Uterus (tissue), 4 donors: Measurements from ENCODE around the gene B4GAT1. TPM values are rescaled to one million over a fixed set of nuclear protein-coding genes. Genes with fewer than 3 reads are reported as not detected.

ENCODE experiments used
- DNase-seq, 2 donors: peaks; one replicate each; pipeline ENCODE4 v3.0.0-alpha.2; 2019 to 2020
- H3K27ac ChIP-seq, 2 donors: fragments of 200-600 bp; sonication (generic); 1 replicate in 1 of 2; 2 replicates in 1 of 2; pipeline ENCODE4 v1.5.1; 2016 to 2018
- H3K27me3 ChIP-seq, 2 donors: fragments of 200-600 bp; sonication (generic); one replicate each; pipeline ENCODE4 v1.5.1; 2018 to 2019; ENCODE audit warnings: control low read depth in 1 of 2
- H3K36me3 ChIP-seq, 2 donors: fragments of 200-600 bp; sonication (generic); one replicate each; pipeline ENCODE4 v1.5.1; 2019; ENCODE audit warnings: control low read depth in 1 of 2
- H3K4me1 ChIP-seq, 2 donors: fragments of 200-600 bp; sonication (generic); one replicate each; pipeline ENCODE4 v1.5.1; 2018 to 2019; ENCODE audit warnings: control low read depth in 1 of 2
- H3K4me3 ChIP-seq, 2 donors: fragments of 200-600 bp; sonication (generic); 1 replicate in 1 of 2; 2 replicates in 1 of 2; pipeline ENCODE4 v1.5.1; 2018 to 2019; ENCODE audit warnings: mild to moderate bottlenecking in 1 of 2
- H3K9me3 ChIP-seq, 2 donors: fragments of 200-600 bp; sonication (generic); one replicate each; pipeline ENCODE4 v1.5.1; 2019; ENCODE audit warnings: control low read depth in 1 of 2
- CTCF ChIP-seq, 4 experiments: fragments of 200-600 bp in 2 of 4; fragments of 450-650 bp in 2 of 4; sonication (generic) in 2 of 4; IDR thresholded peaks; one replicate each; pipeline ENCODE4 v1.5.1; 2016 to 2019; ENCODE audit warnings: antibody characterized with exemption in 4 of 4, mild to moderate bottlenecking in 2 of 4, moderate library complexity in 1 of 4
- POLR2A ChIP-seq, 2 donors: fragments of 450-650 bp; IDR thresholded peaks; one replicate each; pipeline ENCODE4 v1.6.1; 2016; ENCODE audit warnings: antibody characterized with exemption in 2 of 2, mild to moderate bottlenecking in 1 of 2, moderate library complexity in 1 of 2
- intact Hi-C: fragments of 100-400 bp; cut with DNase I; formaldehyde crosslinking; loops from one replicate; pipeline ENCODE4 v1.15.1; 2023; ENCODE audit warnings: low total_unique reads
- total RNA-seq, 4 donors: library from RNA; depleted of rRNA in 3 of 4; stranded (reverse); fragments of >200 nt in 3 of 4; gene quantifications; one replicate each; pipeline versions ENCODE4 v1.1.0 to v1.2.4, GENCODE V29; 2014 to 2023
- donor health status: DM: yes; HTN: yes; CAD: no.

The B4GAT1 gene
- total RNA-seq, 4 donors from 2014 or later: 13.2 to 44.8 (median 26.2) TPM

DNA sequence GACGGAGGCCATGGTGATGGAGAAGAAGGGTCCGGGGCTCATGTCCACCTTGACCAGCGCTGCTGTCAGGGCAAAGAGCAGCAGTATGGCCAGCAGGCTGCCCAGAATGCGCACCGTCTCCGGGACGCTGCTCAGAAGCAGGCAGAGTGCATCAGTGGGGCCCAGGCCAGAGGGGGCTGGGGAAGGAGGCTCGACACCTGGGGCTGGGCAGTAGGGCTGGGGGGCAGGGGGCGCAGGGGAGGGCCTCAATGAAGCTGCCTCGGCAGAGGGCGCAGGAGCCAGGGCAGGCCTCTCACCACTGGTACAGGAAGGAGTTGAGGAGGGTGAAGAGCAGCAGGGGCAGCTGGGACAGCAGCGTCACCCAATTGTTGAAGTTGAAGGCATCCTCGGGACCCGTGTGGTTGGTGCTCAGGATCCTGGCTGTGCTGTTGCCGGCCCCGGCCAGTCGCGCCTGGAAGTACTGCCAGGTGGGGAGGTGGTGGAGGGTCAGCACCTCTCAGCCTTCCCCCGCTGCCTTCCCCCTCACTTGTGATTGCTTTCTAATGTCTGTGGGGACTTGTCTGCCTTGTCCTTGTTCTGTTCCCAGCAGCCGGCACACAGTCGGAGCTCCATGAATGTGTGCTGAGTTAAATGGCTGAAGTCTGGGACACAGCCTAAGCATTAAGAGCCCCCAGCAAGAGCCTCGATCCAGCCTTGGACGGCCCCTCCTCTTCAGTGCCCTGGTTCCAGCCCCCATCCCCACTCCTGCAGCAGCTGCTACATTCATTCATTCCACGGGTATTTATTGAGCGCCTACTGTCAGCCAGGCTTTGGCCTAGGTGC, 21.9 kb upstream of the B4GAT1 start:
- intact Hi-C loops: no loop called here
- H3K4me3 ChIP-seq: no peak overlapping the region
- H3K27me3 ChIP-seq: peaks cover 19 to 27% of the 10 kb centered on the region in 2 donors
- no peaks in the 10 kb centered on the region for H3K9me3 ChIP-seq
- peaks cover 0 to 6% of the 10 kb centered on the region in 2 donors for H3K4me1 ChIP-seq
- TF ChIP-seq CTCF (IDR thresholded peaks at IDR 0.05) (no peak), POLR2A (IDR thresholded peaks at IDR 0.05) (no peak)
- no peaks in the 10 kb centered on the region for H3K36me3 ChIP-seq
- H3K27ac ChIP-seq: no peak overlapping the region
- no peak for DNase-seq

GRCh38 chr11:66368484-66368883, 21.1 kb upstream of the B4GAT1 start:
- Histone ChIP-seq H3K4me3 (no peak overlapping the region), H3K27ac (no peak overlapping the region), H3K27me3 (peaks cover 19 to 25% of the 10 kb centered on the region in 2 donors), H3K36me3 (no peaks in the 10 kb centered on the region), H3K4me1 (peaks cover 0 to 6% of the 10 kb centered on the region in 2 donors), H3K9me3 (no peaks in the 10 kb centered on the region)
- DNase-seq: no peak
- intact Hi-C loops: no loop called here
- TF ChIP-seq CTCF (IDR thresholded peaks at IDR 0.05) (no peak), POLR2A (IDR thresholded peaks at IDR 0.05) (no peak)

DNA sequence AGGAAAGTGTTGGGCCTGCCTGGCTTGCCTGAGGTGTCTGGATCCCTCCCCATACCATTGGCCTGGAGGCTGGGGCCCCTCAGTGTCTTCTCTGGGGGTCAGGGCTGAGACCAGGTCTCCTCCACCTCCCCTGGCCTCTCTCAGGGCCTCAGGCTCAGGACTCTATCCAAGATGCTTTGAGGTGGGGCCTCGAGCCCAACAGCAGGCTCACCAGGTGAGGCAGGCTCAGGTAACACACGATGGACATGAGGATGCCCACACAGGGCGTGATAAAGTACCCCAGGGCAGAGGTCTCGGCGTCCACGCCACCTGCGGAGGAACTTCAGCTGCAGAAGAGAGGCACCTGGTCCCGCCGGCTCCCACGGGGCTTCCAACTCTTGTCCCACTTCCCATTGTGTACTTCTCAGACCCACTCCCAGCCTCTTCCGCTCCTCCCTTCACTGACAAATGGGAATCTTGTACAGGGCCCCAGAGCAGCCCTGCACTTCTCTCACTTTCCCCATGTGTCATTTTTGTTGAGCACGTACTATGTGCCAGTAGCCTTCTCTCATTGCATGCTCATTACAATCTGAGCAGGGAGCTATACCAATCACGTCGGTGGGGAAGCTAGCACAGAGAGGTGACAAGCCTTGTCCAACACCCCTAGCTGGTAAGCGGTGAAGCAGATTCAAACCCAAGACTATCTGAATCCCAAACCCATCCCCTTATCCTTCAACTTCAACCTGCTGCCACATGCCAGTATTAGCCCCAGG, 20.3 kb upstream of the B4GAT1 start:
- Histone ChIP-seq H3K27ac (no peak overlapping the region), H3K4me1 (peaks cover 0 to 6% of the 10 kb centered on the region in 2 donors), H3K4me3 (no peak overlapping the region), H3K36me3 (no peaks in the 10 kb centered on the region), H3K27me3 (peaks cover 17 to 19% of the 10 kb centered on the region in 2 donors), H3K9me3 (no peaks in the 10 kb centered on the region)
- TF ChIP-seq POLR2A (IDR thresholded peaks at IDR 0.05) (no peak), CTCF (IDR thresholded peaks at IDR 0.05) (no peak)
- intact Hi-C loops: no loop called here
- no peak for DNase-seq

DNA sequence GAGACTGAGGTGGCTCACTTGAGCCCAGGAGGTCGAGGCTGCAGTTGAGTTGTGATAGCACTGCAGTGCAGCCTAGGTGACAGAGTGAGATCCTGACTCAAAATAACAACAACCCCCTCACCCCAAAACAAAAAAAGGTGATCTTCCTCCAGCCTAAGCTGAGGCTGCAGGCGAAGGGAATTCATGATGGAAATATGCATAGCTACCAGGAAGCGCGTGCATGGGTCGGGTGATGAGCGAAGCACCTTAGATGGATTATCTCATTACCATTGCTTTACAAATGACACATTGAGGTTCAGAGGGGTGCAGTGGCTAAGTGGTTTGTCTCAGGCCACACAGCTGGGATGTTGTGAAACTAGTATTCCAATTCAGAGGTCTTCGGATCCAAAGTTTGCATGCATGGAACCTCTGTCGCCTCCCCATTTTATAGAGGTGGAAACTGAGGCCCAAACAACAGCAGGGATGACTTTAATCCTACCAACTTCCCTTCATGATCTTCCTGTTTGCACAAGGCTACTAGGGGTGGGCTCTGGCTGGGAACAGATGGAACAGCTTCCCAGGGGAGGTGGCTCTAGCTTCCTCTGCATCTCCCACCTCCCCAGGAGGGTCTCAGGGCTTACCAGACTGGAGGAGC, 19.5 kb upstream of the B4GAT1 start:
- no peak overlapping the region for H3K4me3 ChIP-seq
- intact Hi-C loops: no loop called here
- H3K9me3 ChIP-seq: no peaks in the 10 kb centered on the region
- H3K36me3 ChIP-seq: no peaks in the 10 kb centered on the region
- peaks cover 0 to 6% of the 10 kb centered on the region in 2 donors for H3K4me1 ChIP-seq
- no peak for TF ChIP-seq CTCF (IDR thresholded peaks at IDR 0.05)
- no peak for TF ChIP-seq POLR2A (IDR thresholded peaks at IDR 0.05)
- DNase-seq: no peak
- peaks cover 10 to 12% of the 10 kb centered on the region in 2 donors for H3K27me3 ChIP-seq
- H3K27ac ChIP-seq: no peak overlapping the region
